ENCODE data around the gene WAS.

Gene WAS

GRCh38 chrX:48711162-48711928, 27.7 kb downstream of the WAS start:
- DNase-seq (ENCODE audit: low read depth in 2 of 3, low spot score in 2 of 3): no peak

- DNase-seq (ENCODE audit: low read depth in 2 of 3, low spot score in 2 of 3): no peak
Observed at GRCh38 chrX:48711929-48712505, 28.4 kb downstream of the WAS start.

GRCh38 chrX:48713847-48714246, 30.2 kb downstream of the WAS start:
- no peak for DNase-seq (ENCODE audit: low read depth in 2 of 3, low spot score in 2 of 3)

GRCh38 chrX:48714573-48714972, 31.0 kb downstream of the WAS start:
- no peak for DNase-seq (ENCODE audit: low read depth in 2 of 3, low spot score in 2 of 3)

GRCh38 chrX:48715072-48715471, 31.5 kb downstream of the WAS start:
- no peak for DNase-seq (ENCODE audit: low read depth in 2 of 3, low spot score in 2 of 3)

- DNase-seq (ENCODE audit: low read depth in 2 of 3, low spot score in 2 of 3): no peak
Observed at GRCh38 chrX:48715876-48716502, 32.4 kb downstream of the WAS start.

DNA sequence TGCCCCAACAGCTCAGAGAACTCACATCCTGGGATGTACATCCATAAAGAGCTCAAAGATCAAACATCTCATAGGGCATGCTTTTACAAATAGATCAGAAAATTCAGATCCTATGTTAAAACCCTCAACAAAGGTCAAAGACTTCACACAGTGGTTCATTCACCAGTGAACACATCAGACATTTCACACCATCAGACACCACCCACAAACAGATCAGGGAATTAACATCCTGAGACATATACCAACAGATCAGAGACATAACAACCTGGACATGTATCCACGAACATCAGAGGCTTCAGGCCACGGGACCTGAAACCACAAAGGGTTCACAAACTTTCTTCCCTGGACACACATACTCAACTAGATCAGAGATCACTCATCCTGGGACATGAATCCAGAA, 36.4 kb downstream of the WAS start:
- DNase-seq (ENCODE audit: low read depth in 2 of 3, low spot score in 2 of 3): no peak

DNA sequence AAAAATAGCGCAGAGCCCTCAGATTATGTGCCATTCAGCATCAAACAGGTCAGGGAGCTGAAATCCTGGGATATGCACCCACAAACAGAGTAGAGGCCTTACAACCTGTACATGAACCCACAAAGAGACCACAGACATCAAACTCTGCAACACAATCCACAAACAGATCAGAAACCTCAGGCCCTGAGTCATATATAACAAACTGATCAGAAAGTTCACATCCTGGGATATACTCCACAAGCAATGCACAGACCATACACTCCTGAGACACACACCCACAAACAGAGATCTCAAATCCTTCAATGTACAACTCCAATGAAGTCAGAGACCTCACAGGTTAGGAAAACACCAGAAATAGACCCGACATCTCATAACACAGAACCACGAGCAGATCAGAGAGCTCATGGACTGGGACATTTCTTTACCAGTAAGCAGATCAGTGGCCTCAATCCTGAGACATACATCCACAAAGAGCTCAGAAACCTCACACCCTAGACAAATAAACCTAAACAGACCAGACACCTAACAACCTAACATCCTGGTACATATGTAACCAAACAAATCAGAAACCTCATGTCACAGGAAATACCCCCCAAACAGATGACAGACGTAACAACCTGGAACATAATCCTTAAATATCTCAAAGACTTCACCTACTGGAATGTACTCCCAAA, 37.1 kb downstream of the WAS start:
- DNase-seq (ENCODE audit: low read depth in 2 of 3, low spot score in 2 of 3): no peak

GRCh38 chrX:48721916-48722315, 38.3 kb downstream of the WAS start:
- no peak for DNase-seq (ENCODE audit: low read depth in 2 of 3, low spot score in 2 of 3)

GRCh38 chrX:48726596-48726995, 43.0 kb downstream of the WAS start:
- DNase-seq (ENCODE audit: low read depth in 2 of 3, low spot score in 2 of 3): no peak

DNA sequence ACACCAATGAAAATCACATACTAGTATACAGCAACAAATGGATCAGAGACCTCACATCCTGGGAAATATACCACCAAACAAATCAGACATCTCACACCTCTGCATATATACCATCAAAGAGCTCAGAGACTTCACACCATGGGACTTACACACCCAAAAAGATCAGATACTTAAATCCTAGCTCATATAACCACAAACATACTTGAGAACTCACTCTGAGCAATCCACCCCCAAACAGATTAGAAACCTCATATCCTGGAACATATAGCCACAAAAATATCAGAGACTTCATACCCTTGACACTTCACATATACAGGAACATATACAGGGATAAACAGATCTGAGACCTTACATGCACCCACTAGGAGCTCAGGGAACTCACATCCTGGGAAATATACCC, 45.1 kb downstream of the WAS start:
- no peak for DNase-seq (ENCODE audit: low read depth in 2 of 3, low spot score in 2 of 3)

- DNase-seq (ENCODE audit: low read depth in 2 of 3, low spot score in 2 of 3): no peak
Observed at GRCh38 chrX:48736303-48736702, 52.7 kb downstream of the WAS start.

DNA sequence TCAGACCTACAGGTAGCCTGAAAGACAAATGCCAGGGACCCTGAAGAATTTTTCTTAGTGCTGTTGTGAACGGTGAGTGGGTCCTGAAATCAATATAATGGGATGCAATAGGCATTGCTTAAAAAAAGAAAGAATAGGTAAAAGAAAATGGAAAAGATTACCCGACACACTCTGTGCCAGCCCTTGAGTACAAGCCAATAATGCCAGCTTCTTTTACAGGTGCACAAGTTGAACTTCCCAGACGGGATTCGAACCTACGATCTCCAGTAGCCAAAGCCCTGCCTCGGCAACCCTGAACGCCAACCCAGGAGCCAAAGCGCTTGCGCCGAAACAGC, 53.2 kb downstream of the WAS start:
- DNase-seq (ENCODE audit: low read depth in 2 of 3, low spot score in 2 of 3): no peak

- peak; percentile 34 to 63 (median 60) for DNase-seq (ENCODE audit: low read depth in 2 of 3, low spot score in 2 of 3)
Observed at GRCh38 chrX:48737213-48737938, 53.8 kb downstream of the WAS start.

DNA sequence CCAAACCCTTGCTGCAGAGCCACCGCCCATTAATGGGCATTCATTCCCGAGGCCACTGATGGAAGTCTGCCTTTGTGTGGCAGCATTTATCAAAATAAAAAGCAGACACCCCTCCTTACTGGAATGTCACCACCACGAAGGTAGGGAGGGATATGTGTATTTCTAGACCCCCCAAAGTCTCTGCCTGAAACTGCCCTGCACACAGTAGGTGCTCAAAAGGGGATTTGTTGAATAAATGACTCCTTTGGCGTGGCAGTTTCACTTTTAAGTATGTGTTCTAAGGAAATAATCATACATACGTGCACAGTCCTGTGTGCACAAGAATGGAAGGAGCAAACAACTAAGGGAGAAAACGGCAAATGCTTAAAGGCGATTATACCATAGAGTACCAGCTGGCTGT, 54.3 kb downstream of the WAS start:
- no peak for DNase-seq (ENCODE audit: low read depth in 2 of 3, low spot score in 2 of 3)

All from activated CD8-positive, alpha-beta memory T cell treated with anti-CD3 and anti-CD28 coated beads for 48 hours (primary cell).